ENCODE data around the gene SIAH2.

The SIAH2 gene

GRCh38 chr3:150733936-150734794 lies 28.8 kb downstream of the SIAH2 start:
- no peak for DNase-seq (ENCODE audit: low read depth in 2 of 2)

DNA sequence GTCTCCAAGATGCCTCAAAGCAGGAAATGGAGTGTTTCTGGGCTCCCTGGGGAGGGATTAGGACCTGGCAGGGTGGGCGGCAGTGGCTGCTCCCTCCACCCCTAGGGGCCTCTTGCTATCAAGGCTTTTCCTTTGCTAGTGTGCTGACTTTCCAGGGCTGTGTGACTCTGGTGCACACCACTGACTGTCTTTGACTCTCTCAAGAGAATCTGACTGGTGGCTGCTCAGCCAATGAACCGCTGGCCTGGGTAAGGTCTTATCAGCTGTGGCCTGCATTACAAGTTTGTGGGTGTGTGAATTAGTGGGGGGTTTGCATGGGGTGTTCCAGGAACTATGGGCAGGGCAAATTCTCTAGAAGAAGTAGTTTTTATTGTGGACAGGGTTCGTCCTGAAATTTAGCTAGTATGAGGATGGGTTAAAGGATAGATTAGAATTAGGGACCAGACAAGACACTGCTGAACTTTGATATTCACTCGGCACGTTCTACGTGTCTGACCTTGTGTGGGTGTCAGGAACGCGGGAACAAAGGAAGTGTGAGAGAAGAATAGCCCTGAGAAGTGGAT lies 29.5 kb downstream of the SIAH2 start:
- no peak for DNase-seq (ENCODE audit: low read depth in 2 of 2)

DNA sequence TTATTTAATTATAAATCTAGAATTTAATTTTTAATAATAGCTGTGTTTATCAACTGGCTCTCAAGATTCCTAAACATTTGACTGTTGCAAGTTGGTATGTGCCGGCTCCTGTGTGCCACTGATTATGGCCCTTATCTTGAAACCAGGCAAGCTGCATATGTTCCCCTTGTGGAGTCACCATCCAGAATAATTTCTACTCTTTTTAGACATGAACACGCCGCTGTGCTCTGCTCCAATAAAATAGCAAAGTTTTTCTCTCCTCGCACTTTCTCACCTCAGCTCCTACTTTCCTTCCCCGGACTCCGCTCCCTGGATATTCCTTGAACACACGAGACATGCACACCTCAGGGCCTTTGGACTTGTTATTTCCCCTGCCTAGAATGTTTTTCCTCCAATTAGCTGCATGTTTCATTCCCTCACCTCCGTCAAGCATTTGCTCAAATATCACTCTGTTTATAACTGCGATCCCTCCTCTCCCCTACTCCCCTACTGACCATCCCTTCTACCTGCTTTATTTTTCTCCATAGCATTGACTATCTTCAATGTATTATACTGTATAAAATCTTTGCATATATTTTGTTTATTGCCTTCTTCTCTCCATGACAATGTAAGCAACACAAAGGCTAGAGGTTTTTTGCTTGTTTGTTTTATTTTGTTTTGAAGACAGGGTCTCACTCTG lies 33.1 kb downstream of the SIAH2 start:
- no peak for DNase-seq (ENCODE audit: low read depth in 2 of 2)

DNA sequence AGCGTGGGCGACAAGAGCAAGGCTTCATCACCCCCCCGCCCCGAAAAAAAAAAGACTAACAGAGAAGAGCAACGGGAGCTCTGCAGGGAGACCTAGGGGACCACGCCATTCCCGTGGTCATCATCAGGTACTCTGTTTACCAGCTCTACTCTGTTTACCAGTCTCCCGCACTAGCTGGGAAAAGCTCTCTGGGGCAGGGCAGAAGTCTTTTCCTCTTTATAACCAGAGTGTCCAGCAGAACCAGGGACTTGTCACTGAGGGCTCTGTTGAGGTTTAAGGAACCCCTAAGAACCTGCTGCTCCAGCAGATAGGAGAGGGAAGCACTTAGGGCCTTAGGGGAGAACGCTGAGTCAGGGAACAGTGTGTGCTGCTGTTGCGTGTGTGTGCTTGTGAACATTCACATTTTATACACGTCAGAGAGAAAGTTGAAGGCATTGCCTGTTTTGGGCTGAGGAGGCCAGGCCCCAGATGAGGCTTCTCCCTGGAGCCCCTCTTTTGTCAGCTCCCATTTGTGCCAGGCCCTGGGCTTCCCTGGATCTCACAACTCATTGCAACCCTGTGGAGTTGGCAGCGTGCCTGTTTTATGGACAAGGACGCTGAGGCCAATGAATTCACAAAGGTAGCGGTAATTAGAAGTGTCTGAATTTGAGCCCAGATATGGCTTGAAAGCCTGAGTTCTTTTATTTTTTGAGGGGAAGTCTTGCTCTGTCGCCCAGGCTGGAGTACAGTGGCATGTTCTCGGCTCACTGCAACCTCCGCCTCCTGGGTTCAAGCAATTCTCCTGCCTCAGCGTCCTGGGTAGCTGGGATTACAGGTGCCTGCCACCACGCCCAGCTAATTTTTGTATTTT lies 35.1 kb downstream of the SIAH2 start:
- no peak for DNase-seq (ENCODE audit: low read depth in 2 of 2)

DNA sequence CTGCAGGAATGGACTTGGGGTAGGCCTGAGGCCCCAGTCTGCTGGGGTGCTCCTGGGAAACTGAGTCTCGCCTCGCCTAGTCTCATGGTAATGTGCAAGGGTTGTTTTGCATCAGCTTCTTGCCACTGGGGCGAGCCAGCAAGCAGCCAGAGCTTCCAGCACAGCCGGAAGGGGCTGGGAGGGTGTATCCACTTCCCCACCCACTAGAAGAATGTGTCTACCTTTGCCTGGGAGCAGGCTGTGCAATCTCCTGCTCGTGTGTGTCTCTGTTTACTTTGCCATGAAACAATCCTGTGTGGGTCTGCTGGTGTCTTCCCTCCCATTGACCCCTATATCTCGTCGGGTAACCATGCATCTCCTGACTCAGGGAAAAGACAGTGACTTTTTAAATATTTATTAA lies 37.4 kb downstream of the SIAH2 start:
- DNase-seq (ENCODE audit: low read depth in 2 of 2), result no peak

DNA sequence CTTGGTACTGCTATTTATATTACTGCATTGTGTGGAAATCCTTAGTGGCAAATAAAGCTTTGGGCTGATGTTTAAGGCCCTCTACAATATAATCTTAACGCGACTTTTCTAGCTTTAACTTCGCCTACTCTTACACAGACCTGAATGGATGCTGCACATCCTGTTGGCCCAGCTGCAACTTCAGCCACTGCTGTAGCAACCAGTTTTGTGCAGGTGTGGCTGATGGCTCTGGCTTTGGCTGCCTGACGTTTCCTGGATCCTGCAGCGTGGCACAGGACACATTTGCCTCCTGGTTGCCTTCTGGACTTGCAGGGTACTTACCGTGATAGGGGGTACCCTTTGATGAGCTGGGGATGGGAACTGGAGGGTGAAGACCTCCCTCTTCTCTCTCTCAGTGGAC lies 39.0 kb downstream of the SIAH2 start:
- no peak for DNase-seq (ENCODE audit: low read depth in 2 of 2)

- no peak for DNase-seq (ENCODE audit: low read depth in 2 of 2)
These were observed 40.7 kb downstream of the SIAH2 start for GRCh38 chr3:150722267-150722666.

- DNase-seq (ENCODE audit: low read depth in 2 of 2), result no peak
These were observed 41.5 kb downstream of the SIAH2 start for GRCh38 chr3:150721285-150722130.

GRCh38 chr3:150720444-150720843 lies 42.5 kb downstream of the SIAH2 start:
- DNase-seq (ENCODE audit: low read depth in 2 of 2), result no peak

GRCh38 chr3:150710097-150710496 lies 52.9 kb downstream of the SIAH2 start:
- no peak for DNase-seq (ENCODE audit: low read depth in 2 of 2)

DNA sequence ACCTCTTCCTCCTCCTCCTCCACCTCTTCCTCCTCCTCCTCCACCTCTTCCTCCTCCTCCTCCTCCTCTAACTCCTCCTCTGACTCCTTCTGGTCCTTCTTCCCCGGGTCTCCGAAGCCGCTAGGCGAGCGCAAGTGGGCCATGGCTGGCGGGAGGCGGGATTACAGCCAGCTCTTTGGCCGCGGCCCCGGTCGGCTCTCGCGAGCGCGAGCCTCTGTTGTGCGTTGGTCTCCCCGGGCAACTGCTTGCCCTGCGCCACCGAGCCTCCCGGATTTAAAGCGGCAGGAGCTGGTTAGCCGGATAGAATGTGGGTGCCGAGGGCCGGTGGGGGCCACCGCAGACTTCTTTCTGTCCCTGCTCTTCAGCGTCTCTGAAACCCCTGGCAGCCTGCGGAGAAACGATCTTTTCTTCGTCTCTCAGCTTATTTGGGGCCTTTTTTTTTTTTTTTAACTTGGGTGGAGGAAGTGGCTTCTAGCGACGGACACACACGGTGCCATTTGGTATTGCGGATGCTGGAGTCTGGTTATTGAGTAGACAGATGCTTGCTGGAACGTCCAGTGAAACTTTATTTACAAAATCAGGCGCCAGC lies 59.1 kb downstream of the SIAH2 start, which contains the start of gene ERICH6:
ERICH6 (minus strand) TSS at position 165 of the 589 bp plus-strand sequence; CDS start at position 143, 22 bp downstream.
- DNase-seq (ENCODE audit: low read depth in 2 of 2), result peak; percentile 48 to 62

DNA sequence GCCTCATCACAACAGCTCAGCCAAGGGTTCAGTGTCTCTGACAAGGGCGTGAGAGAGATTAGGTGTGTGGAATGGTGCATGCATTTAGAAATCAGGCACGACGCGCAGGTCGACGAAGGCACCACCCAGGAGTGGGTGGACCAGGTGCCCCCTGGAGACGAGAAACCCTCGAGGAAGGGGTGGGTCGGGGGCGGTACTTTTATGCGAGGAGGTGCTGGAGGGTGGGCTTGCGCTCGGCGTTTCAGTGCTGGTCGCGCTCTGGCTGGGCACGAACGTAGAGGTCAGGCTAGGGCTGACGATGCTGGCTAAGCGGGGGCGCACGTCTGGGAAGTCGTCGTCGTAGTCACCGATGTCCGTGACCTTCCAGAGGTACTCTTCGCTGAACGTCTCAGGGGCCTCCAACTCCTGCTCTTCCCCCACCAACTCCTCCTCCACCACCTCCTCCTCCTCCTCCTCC lies 59.6 kb downstream of the SIAH2 start:
- peak in 1 of 2 donors; percentile 26 for DNase-seq (ENCODE audit: low read depth in 2 of 2)

DNA sequence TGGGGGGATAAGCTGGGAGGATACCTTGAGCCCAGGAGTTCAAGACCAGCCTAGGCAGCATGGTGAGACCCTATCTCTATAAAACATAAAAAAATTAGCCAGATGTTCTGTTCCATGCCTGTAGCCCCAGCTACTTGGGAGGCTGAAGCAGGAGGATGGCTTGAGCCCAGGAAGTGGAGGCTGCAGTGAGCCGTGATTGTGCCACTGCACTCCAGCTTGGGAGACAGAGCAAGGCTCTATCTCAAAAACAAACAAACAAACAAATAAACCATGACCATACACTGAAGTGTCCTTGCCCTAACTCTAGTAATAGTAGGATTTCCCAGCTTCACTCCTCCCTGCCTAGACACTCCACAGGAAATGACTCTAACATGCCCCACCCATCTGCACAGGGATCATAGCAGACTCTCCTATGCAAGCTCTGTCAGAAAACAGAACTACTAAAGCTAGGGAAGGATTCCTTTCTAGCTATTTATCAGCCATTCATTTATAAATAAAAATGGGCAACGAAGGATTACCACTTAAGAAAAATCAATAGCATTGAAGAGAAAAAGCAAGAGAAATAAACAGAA lies 63.8 kb downstream of the SIAH2 start:
- no peak for DNase-seq (ENCODE audit: low read depth in 2 of 2)

GRCh38 chr3:150697646-150698045 lies 65.3 kb downstream of the SIAH2 start:
- no peak for DNase-seq (ENCODE audit: low read depth in 2 of 2)

DNA sequence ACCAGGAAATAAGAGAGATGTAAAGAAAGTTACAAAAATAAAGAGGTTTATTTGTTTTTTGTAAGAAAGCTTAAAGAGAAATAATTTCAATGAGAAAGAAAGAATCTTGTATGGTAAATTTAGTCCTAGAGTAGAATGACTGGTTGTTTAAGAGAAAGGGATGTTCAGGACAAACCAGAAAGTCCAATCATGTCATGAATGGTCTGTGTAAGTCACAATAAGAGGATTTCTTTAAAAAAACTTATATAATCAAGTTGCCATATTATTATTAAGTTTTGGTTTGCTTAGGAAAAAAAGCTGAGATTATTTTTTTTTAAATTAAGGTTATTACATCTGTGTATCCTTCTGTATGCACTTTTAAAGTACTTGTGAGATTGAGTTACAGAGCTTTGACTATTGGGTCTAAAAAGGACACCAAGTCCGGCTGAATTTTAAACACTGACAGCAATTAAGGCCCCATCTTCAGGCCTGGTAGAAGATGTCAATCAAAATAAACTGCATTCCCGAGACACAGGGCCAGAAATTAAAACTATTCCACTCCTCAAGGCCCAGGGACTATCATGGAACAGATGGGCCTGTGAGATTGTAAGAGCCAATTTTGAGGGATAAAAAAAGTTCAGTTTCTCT lies 71.4 kb downstream of the SIAH2 start:
- no peak for DNase-seq (ENCODE audit: low read depth in 2 of 2)

Data from stimulated activated CD8-positive, alpha-beta memory T cell treated with anti-CD3 and anti-CD28 coated beads, Interleukin-15, amount 100 ng/mL, for 4 hours (primary cell).